B cell (primary cell): ENCODE measurements around the gene PARD3B.

Experiments used
- EZH2 ChIP-seq: IDR thresholded peaks from 2 replicates; pipeline ENCODE4 v1.6.1; 2012; ENCODE audit warnings: borderline replicate concordance, low read depth, mild to moderate bottlenecking, moderate library complexity, low read length; ENCODE audit not compliant: insufficient read depth, poor library complexity, severe bottlenecking
- TF ChIP-seq, protein P1 (sequence below): fragments of 200-600 bp; IDR thresholded peaks from one replicate; pipeline ENCODE4 v1.8.0; 2022; ENCODE audit warnings: antibody characterized with exemption, mild to moderate bottlenecking

DNA sequence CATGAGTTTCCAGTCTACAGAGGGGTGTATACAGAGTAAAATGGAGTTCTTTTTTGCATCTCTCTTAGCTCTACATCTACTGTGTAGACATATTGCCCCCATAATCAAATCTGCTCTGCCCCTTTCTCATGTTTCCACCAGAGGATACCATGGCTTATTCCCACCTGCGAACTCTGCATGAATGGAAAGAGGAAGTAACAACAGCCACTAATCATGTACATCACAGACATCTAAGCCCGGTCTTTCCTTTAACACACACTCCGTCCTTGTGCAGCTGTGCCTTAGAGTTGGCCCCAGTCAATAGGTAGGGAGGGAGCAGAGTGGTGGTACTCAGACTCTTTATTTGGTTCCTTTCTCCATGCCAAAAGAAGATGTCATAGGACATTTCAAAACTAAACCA is 989.7 kb downstream of the PARD3B start:
- TF ChIP-seq, protein P1, sequence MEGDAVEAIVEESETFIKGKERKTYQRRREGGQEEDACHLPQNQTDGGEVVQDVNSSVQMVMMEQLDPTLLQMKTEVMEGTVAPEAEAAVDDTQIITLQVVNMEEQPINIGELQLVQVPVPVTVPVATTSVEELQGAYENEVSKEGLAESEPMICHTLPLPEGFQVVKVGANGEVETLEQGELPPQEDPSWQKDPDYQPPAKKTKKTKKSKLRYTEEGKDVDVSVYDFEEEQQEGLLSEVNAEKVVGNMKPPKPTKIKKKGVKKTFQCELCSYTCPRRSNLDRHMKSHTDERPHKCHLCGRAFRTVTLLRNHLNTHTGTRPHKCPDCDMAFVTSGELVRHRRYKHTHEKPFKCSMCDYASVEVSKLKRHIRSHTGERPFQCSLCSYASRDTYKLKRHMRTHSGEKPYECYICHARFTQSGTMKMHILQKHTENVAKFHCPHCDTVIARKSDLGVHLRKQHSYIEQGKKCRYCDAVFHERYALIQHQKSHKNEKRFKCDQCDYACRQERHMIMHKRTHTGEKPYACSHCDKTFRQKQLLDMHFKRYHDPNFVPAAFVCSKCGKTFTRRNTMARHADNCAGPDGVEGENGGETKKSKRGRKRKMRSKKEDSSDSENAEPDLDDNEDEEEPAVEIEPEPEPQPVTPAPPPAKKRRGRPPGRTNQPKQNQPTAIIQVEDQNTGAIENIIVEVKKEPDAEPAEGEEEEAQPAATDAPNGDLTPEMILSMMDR = no peak
- TF ChIP-seq EZH2 = no peak
